Testis (tissue), 2 donors: ENCODE data around the gene SNRPB2.

Experiments used
- POLR2A ChIP-seq: fragments of 450-650 bp; IDR thresholded peaks from one replicate; pipeline ENCODE4 v1.6.1; 2017; ENCODE audit warnings: antibody characterized with exemption, mild to moderate bottlenecking, moderate library complexity
- TF ChIP-seq, protein P1 (sequence below), 3 experiments: fragments of 450-650 bp in 2 of 3; fragments of 200-600 bp in 1 of 3; sonication (generic) in 1 of 3; IDR thresholded peaks; one replicate each; pipeline ENCODE4 v1.5.1; 2016 to 2019; ENCODE audit warnings: antibody characterized with exemption in 3 of 3, mild to moderate bottlenecking in 2 of 3, moderate library complexity in 1 of 3

DNA sequence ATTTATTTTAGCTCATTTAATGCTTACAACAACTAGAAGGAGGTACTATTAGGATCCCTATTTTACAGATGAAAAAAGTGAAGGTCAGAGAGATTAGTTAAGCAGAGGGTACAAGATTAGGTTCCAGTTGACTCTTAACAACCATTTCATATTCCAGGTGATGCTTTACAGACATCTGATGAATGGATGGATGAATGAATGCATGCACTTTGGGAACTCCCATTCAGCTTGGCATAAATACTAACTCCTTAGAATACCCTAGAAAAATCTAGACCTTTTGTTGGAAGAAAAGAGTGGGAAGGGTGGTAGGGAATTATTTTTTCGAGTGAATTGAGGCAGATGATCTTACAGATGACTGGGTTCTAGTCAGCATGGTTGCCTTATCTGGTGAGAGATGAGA lies 746 bp upstream of the SNRPB2 start:
- TF ChIP-seq, protein P1, sequence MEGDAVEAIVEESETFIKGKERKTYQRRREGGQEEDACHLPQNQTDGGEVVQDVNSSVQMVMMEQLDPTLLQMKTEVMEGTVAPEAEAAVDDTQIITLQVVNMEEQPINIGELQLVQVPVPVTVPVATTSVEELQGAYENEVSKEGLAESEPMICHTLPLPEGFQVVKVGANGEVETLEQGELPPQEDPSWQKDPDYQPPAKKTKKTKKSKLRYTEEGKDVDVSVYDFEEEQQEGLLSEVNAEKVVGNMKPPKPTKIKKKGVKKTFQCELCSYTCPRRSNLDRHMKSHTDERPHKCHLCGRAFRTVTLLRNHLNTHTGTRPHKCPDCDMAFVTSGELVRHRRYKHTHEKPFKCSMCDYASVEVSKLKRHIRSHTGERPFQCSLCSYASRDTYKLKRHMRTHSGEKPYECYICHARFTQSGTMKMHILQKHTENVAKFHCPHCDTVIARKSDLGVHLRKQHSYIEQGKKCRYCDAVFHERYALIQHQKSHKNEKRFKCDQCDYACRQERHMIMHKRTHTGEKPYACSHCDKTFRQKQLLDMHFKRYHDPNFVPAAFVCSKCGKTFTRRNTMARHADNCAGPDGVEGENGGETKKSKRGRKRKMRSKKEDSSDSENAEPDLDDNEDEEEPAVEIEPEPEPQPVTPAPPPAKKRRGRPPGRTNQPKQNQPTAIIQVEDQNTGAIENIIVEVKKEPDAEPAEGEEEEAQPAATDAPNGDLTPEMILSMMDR (IDR thresholded peaks at IDR 0.05): no peak
- no peak for TF ChIP-seq POLR2A
